A673 (cell line): ENCODE measurements around the gene ARFRP1. TPM values are rescaled to one million over a fixed set of nuclear protein-coding genes. Genes with fewer than 3 reads are reported as not detected.
A peak's percentile ranks its signal among the peaks of the same experiment; 100 is the strongest.

Experiments
- BruUV-seq: library from RNA; stranded (reverse); fragments of 400-500 nt; replicated peaks from 2 replicates; lab custom pipeline; 2021; lab: Mats Ljungman, UMichigan
- CTCF ChIA-PET: fragments of 300-600 bp; sonication (Branson Sonifier 250); formaldehyde crosslinking; loops from one replicate; lab custom pipeline; 2022; ENCODE audit warnings: antibody characterized with exemption; lab: Charles Lee
- POLR2A ChIA-PET: fragments of 300-600 bp; sonication (Branson Sonifier 250); formaldehyde crosslinking; loops from one replicate; lab custom pipeline; 2022; ENCODE audit warnings: antibody characterized with exemption; ENCODE audit not compliant: low non-redundant PET; lab: Charles Lee
- DNase-seq: peaks from one replicate; pipeline ENCODE4 v3.0.0-alpha.2; 2015; ENCODE audit warnings: low spot score
- H3K27ac ChIP-seq: fragments of 200-600 bp; sonication (generic); 2 replicates; pipeline ENCODE4 v1.5.1; 2016; ENCODE audit warnings: mixed run types, low read depth, mild to moderate bottlenecking, mixed read lengths, antibody characterized with exemption, low read length; ENCODE audit not compliant: poor library complexity, severe bottlenecking
- H3K27me3 ChIP-seq: fragments of 200-600 bp; sonication (generic); replicated peaks from 2 replicates; pipeline ENCODE4 v1.6.1; 2017; ENCODE audit warnings: mixed run types, low read depth, mild to moderate bottlenecking, mixed read lengths, antibody characterized with exemption, low read length; ENCODE audit not compliant: insufficient read depth, poor library complexity
- H3K36me3 ChIP-seq: fragments of 200-600 bp; sonication (generic); 2 replicates; pipeline ENCODE4 v1.6.1; 2016; ENCODE audit warnings: mixed run types, mild to moderate bottlenecking, mixed read lengths, antibody characterized with exemption, low read length; ENCODE audit not compliant: insufficient read depth, poor library complexity, severe bottlenecking
- H3K4me1 ChIP-seq: fragments of 200-600 bp; sonication (generic); 2 replicates; pipeline ENCODE4 v1.6.1; 2017; ENCODE audit warnings: mixed run types, mild to moderate bottlenecking, mixed read lengths, antibody characterized with exemption, low read length; ENCODE audit not compliant: insufficient read depth, poor library complexity, severe bottlenecking
- H3K4me3 ChIP-seq: fragments of 200-600 bp; sonication (generic); 2 replicates; pipeline ENCODE4 v1.5.1; 2016; ENCODE audit warnings: low read depth, mixed run types, mild to moderate bottlenecking, mixed read lengths, low read length; ENCODE audit not compliant: poor library complexity, severe bottlenecking
- H3K9me3 ChIP-seq: fragments of 200-600 bp; sonication (generic); 2 replicates; pipeline ENCODE4 v1.6.1; 2016; ENCODE audit warnings: mixed run types, low read depth, mild to moderate bottlenecking, mixed read lengths, antibody characterized with exemption, low read length; ENCODE audit not compliant: poor library complexity, severe bottlenecking
- CTCF ChIP-seq: fragments of 300-800, 200-600 bp; sonication (generic); conservative IDR thresholded peaks from 2 replicates; pipeline ENCODE4 v1.5.1; 2017; ENCODE audit warnings: low read depth, mild to moderate bottlenecking, antibody characterized with exemption, low read length, moderate library complexity, mixed read lengths
- EZH2 ChIP-seq: fragments of 200-600 bp; sonication (generic); IDR thresholded peaks from 2 replicates; pipeline ENCODE4 v1.6.1; 2017; ENCODE audit warnings: borderline replicate concordance, low read depth, mild to moderate bottlenecking, mixed read lengths, antibody characterized with exemption, low read length; ENCODE audit not compliant: poor library complexity, severe bottlenecking
- intact Hi-C: fragments of 100-400 bp; cut with micrococcal nuclease; formaldehyde crosslinking; loops from one replicate; pipeline ENCODE4 v1.10.0; 2022; ENCODE audit not compliant: unreplicated experiment
- total RNA-seq: library from RNA; stranded (reverse); gene quantifications from 2 replicates; pipeline ENCODE4 v1.2.3, GENCODE V29; 2021

Gene ARFRP1
- total RNA-seq, 1 experiment from 2014 or later, result 41.1 TPM

DNA sequence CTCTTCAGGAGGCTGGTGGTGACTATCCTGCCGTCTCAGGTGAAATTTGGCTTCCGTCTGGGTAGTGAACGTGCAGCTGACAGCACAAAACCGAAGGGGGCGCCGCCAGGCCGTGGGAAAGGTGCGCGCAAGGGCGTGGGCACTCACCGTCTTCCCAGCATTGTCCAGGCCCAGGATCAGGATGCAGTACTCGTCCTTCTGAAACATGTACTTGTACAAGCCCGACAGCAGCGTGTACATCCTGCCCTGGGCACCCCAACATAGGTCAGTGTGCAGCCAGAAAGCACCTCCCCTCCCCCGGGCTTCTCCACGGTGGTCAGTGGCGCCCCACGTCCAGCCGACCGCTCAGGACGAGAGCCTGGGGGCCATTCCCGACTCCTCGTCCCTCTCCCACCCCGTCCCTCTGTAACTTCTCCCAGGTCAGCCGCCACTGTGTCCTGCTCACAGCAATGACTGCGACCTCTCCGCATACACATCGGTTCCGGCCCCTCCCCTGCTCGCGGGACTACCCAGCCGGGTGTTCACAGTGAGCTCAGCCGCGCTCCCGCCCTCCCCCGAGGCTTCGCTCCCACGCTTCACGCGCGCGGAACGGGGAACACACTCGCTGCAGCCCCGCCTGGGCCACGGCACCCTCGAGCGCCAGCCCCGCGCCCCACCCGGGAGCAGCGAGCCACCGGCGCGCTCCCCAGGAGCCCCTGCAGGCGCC, 771 bp downstream of the ARFRP1 start:
- Histone ChIP-seq H3K27ac (peak overlapping the region; percentile 87), H3K4me3 (peak overlapping the region; percentile 98), H3K36me3 (peaks cover 52% of the 10 kb centered on the region), H3K4me1 (peaks cover 6% of the 10 kb centered on the region), H3K27me3 (no peaks in the 10 kb centered on the region), H3K9me3 (peaks cover 4% of the 10 kb centered on the region)
- ChIA-PET CTCF (no interaction called here), POLR2A (no interaction called here)
- intact Hi-C loops, result no loop called here
- BruUV-seq, result no TSS peak
- TF ChIP-seq CTCF (no peak), EZH2 (no peak)
- peak; percentile 46 for DNase-seq

DNA sequence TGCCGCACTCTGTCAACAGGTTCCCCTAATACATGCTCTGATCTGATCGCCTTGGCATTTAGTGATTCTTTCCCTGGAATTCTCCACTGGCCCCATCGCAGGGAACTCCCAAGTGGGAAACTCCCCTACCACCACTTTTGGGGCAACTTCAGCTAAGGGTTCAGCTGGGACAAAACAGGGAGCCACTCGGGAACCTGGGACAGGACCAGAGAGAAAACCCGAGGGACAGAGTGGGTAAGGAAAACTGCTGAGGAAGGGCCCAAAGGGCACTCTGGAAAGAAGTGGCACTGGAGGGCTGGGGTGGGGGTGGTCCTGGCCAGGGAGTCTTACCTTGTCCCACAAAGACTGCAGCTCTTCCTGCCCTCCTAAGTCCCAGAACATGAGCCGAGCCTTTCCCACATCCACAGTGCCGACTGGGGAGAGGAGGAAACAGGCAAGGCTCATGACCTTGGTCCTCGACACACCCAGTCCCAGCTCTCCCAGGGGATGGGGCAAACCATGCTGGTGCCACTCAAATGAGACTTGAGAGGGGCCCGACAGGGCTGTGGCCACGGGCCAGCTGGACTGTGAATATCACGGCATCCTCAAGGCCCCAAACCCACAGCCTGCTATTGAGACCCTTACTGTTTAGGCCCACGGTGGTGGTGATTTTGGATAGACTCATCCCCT, 1.6 kb downstream of the ARFRP1 start:
- Histone ChIP-seq H3K27ac (no peak overlapping the region), H3K36me3 (peaks cover 43% of the 10 kb centered on the region), H3K4me1 (peaks cover 6% of the 10 kb centered on the region), H3K27me3 (no peaks in the 10 kb centered on the region), H3K9me3 (no peaks in the 10 kb centered on the region), H3K4me3 (peak overlapping the region; percentile 98)
- POLR2A ChIA-PET, result no interaction called here
- BruUV-seq, result TSS peak; percentile 35
- no peak for TF ChIP-seq CTCF
- TF ChIP-seq EZH2, result no peak
- CTCF ChIA-PET, result no interaction called here
- no peak for DNase-seq
- intact Hi-C loops, result no loop called here

DNA sequence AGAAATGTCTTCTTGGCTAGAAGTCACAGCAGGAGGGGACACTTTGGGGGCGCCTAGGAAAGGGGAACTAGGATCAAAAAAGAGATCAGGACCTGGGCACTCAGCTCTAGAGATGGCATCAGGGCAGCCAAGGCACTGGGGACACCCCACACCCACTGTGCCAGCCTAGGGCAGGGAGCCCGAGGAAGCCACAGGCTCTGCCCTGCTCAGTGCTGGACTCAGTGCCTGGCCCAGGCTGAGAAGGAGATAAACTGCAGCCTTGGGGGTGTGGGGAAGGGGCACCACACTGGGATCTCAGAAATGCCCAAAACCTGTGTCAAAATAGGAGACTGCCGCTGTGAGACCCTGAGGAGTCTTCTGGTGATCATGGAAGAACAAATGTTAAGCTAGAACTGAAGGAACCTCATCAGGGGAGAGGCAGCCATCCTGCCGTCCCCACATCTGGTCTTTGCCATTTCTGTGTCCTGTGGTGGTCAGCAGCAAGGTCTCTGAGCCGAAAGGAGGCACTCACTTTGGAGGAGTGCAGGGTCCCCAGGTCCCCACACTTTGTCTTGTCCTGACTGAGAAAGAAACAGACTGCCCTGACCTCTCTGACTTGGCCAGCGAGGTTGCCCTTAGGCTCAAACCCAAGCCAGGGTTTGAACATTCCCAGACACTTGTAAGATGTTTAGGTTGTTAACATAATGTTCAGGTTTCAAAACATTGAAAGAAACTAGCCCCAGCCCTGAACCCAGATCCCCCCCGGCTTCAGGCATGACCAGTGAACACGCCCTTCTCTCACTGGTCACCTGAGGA, 2.3 kb downstream of the ARFRP1 start:
- no peak for TF ChIP-seq EZH2
- no peak for TF ChIP-seq CTCF
- H3K9me3 ChIP-seq, result no peaks in the 10 kb centered on the region
- H3K4me3 ChIP-seq, result no peak overlapping the region
- H3K27me3 ChIP-seq, result no peaks in the 10 kb centered on the region
- no peak overlapping the region for H3K27ac ChIP-seq
- peaks cover 36% of the 10 kb centered on the region for H3K36me3 ChIP-seq
- H3K4me1 ChIP-seq, result peaks cover 6% of the 10 kb centered on the region
- no peak for DNase-seq
- intact Hi-C loops, result no loop called here
- CTCF ChIA-PET, result no interaction called here
- POLR2A ChIA-PET, result no interaction called here
- no TSS peak for BruUV-seq
